Measurements from ENCODE around the gene KLHL1. TPM values are rescaled to one million over a fixed set of nuclear protein-coding genes. Genes with fewer than 3 reads are reported as not detected.

KLHL1 gene
- total and polyA plus RNA-seq, 2 of the 4 experiments (the other 2 are of a cell fraction), result not detected

- Histone ChIP-seq H3K4me3 (ENCODE audit: insufficient read depth, low read depth, low read length) (no peak overlapping the region), H4K20me1 (ENCODE audit: insufficient read depth, low read length) (no peaks in the 10 kb centered on the region), H3K27me3 (ENCODE audit: control insufficient read depth, insufficient read depth, low read length) (no peaks in the 10 kb centered on the region), H4K91ac (ENCODE audit: insufficient read depth, low read depth, low read length) (no peak overlapping the region), H4K5ac (ENCODE audit: low read depth, low read length) (no peak overlapping the region), H3K56ac (ENCODE audit: extremely low read depth, insufficient read depth, low read length) (no peak overlapping the region), H2AK9ac (replicated peaks; ENCODE audit: low read depth, low read length, poor library complexity) (no peak overlapping the region), H3K9me3 (ENCODE audit: control insufficient read depth, insufficient read depth, low read length) (peaks cover 4% of the 10 kb centered on the region; the same call in 1 of the 2 replicates), H3K9ac (ENCODE audit: low read depth, low read length) (no peak overlapping the region), H3K27ac (ENCODE audit: insufficient read depth, low read length) (no peak overlapping the region), H2BK15ac (ENCODE audit: low read depth, low read length) (no peak overlapping the region), H2BK20ac (ENCODE audit: low read depth, low read length) (no peak overlapping the region), H3K23ac (ENCODE audit: low read depth, low read length) (no peak overlapping the region), H2AFZ (replicated peaks; ENCODE audit: low read length, poor library complexity) (no peak overlapping the region), H3K14ac (replicated peaks; ENCODE audit: low read depth, low read length) (no peak overlapping the region), H3K79me1 (ENCODE audit: low read depth in 1 of 2, low read length in 2 of 2) (no peaks in the 10 kb centered on the region), H2BK120ac (ENCODE audit: low read depth, low read length) (no peak overlapping the region), H3K4ac (ENCODE audit: low read depth, low read length) (no peak overlapping the region), H3K9me1 (ENCODE audit: insufficient read depth, low read length) (no peaks in the 10 kb centered on the region), H2AK5ac (ENCODE audit: low read depth, low read length) (no peak overlapping the region), H4K8ac (ENCODE audit: low read depth in 2 of 2, low read length in 2 of 2) (no peak overlapping the region), H3K36me3 (ENCODE audit: control insufficient read depth, insufficient read depth, low read length) (no peaks in the 10 kb centered on the region), H3K4me2 (ENCODE audit: low read depth, low read length) (no peak overlapping the region), H3K18ac (ENCODE audit: low read depth, low read length) (no peak overlapping the region), H2BK5ac (ENCODE audit: low read depth, low read length, poor library complexity, severe bottlenecking) (no peak overlapping the region), H3K4me1 (ENCODE audit: control insufficient read depth, insufficient read depth, low read length) (no peaks in the 10 kb centered on the region)
- TF ChIP-seq MAFK (IDR thresholded peaks at IDR 0.05; ENCODE audit: low read depth, low read length) (no peak), BHLHE40 (IDR thresholded peaks at IDR 0.05; ENCODE audit: low read depth, low read length) (no peak), FOS (IDR thresholded peaks at IDR 0.05; ENCODE audit: low read depth, low read length) (no peak), RCOR1 (IDR thresholded peaks at IDR 0.05; ENCODE audit: insufficient replicate concordance, low read length) (no peak), CTCF (conservative IDR thresholded peaks at IDR 0.05; ENCODE audit: low read depth, low read length) (no peak), SMC3 (IDR thresholded peaks at IDR 0.05; ENCODE audit: low read depth, low read length) (no peak), CHD1 (IDR thresholded peaks at IDR 0.05; ENCODE audit: low read depth, low read length) (no peak), USF2 (IDR thresholded peaks at IDR 0.05; ENCODE audit: low read depth, low read length) (no peak), POLR2A (IDR thresholded peaks at IDR 0.05; ENCODE audit: low read depth, low read length) (no peak), MAZ (IDR thresholded peaks at IDR 0.05; ENCODE audit: borderline replicate concordance, low read depth, low read length) (no peak), NFE2L2 (IDR thresholded peaks at IDR 0.05; ENCODE audit: low read depth, low read length) (no peak)
- intact Hi-C loops (cut with micrococcal nuclease) (no loop called here), dilution Hi-C loops (cut with HindIII; ENCODE audit: low sequenced_read_pairs, unreplicated experiment) (no loop called here), in situ Hi-C loops (cut with MboI; ENCODE audit: low sequenced_read_pairs) (no loop called here)
- CTCF ChIA-PET, result no interaction called here
- ATAC-seq (ENCODE audit: low read depth), result no peak
- BruUV-seq (replicated peaks), result no TSS peak
- POLR2A ChIA-PET (ENCODE audit: unreplicated experiment), result no interaction called here
- no CpG with 5 or more reads among the region's 2 CpGs for WGBS, 2 experiments (ENCODE audit: extremely low coverage in 2 of 2, insufficient read length in 1 of 2)
- no peak for DNase-seq
These were observed 19.8 kb upstream of the KLHL1 start for GRCh38 chr13:70128098-70128497.
